PC-3 (cell line): ENCODE measurements around the gene HHIPL2. TPM values are rescaled to one million over a fixed set of nuclear protein-coding genes. Genes with fewer than 3 reads are reported as not detected.

Experiments
- ATAC-seq: fragments of 200-7000 bp; cut with Tn5 transposase; 2 replicates; pipeline ENCODE4 v1.9.1; 2020; ENCODE audit warnings: mild to moderate bottlenecking, moderate library complexity
- BruUV-seq: library from RNA; stranded (reverse); fragments of 400-500 nt; replicated peaks from 2 replicates; lab custom pipeline; 2021; lab: Mats Ljungman, UMichigan
- CTCF ChIA-PET: fragments of 300-600 bp; sonication (Branson Sonifier 250); formaldehyde crosslinking; loops from one replicate; lab custom pipeline; 2022; ENCODE audit warnings: antibody characterized with exemption; lab: Charles Lee
- POLR2A ChIA-PET: fragments of 300-600 bp; sonication (Branson Sonifier 250); formaldehyde crosslinking; loops from one replicate; lab custom pipeline; 2022; ENCODE audit warnings: antibody characterized with exemption; ENCODE audit not compliant: unreplicated experiment; lab: Charles Lee
- DNase-seq: peaks from one replicate; pipeline ENCODE4 v3.0.0-alpha.2; 2015
- H2AFZ ChIP-seq: fragments of 300-600 bp; sonication (generic); 2 replicates; pipeline ENCODE4 v1.6.0; 2016; ENCODE audit warnings: antibody characterized with exemption, low read length
- H3F3A ChIP-seq: fragments of 300-600 bp; sonication (generic); one replicate; pipeline ENCODE4 v1.6.0; 2017; ENCODE audit warnings: antibody characterized with exemption, low read length, control low read depth, mild to moderate bottlenecking; ENCODE audit not compliant: unreplicated experiment
- H3K27ac ChIP-seq: fragments of 300-600 bp; sonication (generic); 2 replicates; pipeline ENCODE4 v1.5.1; 2016; ENCODE audit warnings: mild to moderate bottlenecking, low read length
- H3K27me3 ChIP-seq: fragments of 300-600 bp; sonication (generic); 2 replicates; pipeline ENCODE4 v1.6.1; 2016; ENCODE audit warnings: low read length, mixed read lengths
- H3K36me3 ChIP-seq: fragments of 300-600 bp; sonication (generic); 2 replicates; pipeline ENCODE4 v1.6.1; 2016; ENCODE audit warnings: low read depth, mixed run types, low read length, mixed read lengths
- H3K4me1 ChIP-seq: fragments of 300-600 bp; sonication (generic); 2 replicates; pipeline ENCODE4 v1.5.1; 2016; ENCODE audit warnings: low read length; ENCODE audit not compliant: insufficient read depth
- H3K4me2 ChIP-seq: fragments of 300-600 bp; sonication (generic); 2 replicates; pipeline ENCODE4 v1.6.0; 2016; ENCODE audit warnings: low read length
- H3K4me3 ChIP-seq: fragments of 300-600 bp; sonication (generic); 2 replicates; pipeline ENCODE4 v1.5.1; 2016; ENCODE audit warnings: mild to moderate bottlenecking, low read length, mixed read lengths
- H3K79me2 ChIP-seq: fragments of 300-600 bp; sonication (generic); 2 replicates; pipeline ENCODE4 v1.6.1; 2017; ENCODE audit warnings: low read length, mixed read lengths
- H3K9ac ChIP-seq: fragments of 300-600 bp; sonication (generic); 2 replicates; pipeline ENCODE4 v1.6.0; 2016; ENCODE audit warnings: mild to moderate bottlenecking, low read length
- H3K9me2 ChIP-seq: fragments of 300-600 bp; sonication (generic); replicated peaks from 2 replicates; pipeline ENCODE4 v1.6.1; 2016; ENCODE audit warnings: mixed run types, low read length, mixed read lengths
- H3K9me3 ChIP-seq: fragments of 300-600 bp; sonication (generic); 2 replicates; pipeline ENCODE4 v1.6.1; 2016; ENCODE audit warnings: low read length, mixed read lengths
- H4K20me1 ChIP-seq: fragments of 300-600 bp; sonication (generic); 2 replicates; pipeline ENCODE4 v1.6.1; 2016; ENCODE audit warnings: low read length, mixed read lengths
- EZH2 ChIP-seq: fragments of 300-600 bp; sonication (generic); IDR thresholded peaks from one replicate; pipeline ENCODE4 v1.6.1; 2017; ENCODE audit warnings: antibody characterized with exemption, mild to moderate bottlenecking, low read length; ENCODE audit not compliant: unreplicated experiment
- EZH2phosphoT487 ChIP-seq: fragments of 300-600 bp; sonication (generic); IDR thresholded peaks from 2 replicates; pipeline ENCODE4 v1.6.1; 2018; ENCODE audit warnings: mild to moderate bottlenecking, antibody characterized with exemption, low read length, borderline replicate concordance
- intact Hi-C: fragments of 100-400 bp; cut with micrococcal nuclease; formaldehyde crosslinking; loops from 2 replicates; pipeline ENCODE4 v1.9.0; 2023
- total RNA-seq: library from RNA; depleted of rRNA; stranded (reverse); fragments of >200 nt; gene quantifications from 2 replicates; pipeline ENCODE4 v1.2.3, GENCODE V29; 2014
- TF ChIP-seq, protein P1 (sequence below): fragments of 300-600 bp; sonication (generic); conservative IDR thresholded peaks from 2 replicates; pipeline ENCODE4 v1.5.1; 2017; ENCODE audit warnings: antibody characterized with exemption, low read depth, mild to moderate bottlenecking, low read length

HHIPL2 gene
- total RNA-seq, 1 experiment from 2014 or later = 1.2 TPM

DNA sequence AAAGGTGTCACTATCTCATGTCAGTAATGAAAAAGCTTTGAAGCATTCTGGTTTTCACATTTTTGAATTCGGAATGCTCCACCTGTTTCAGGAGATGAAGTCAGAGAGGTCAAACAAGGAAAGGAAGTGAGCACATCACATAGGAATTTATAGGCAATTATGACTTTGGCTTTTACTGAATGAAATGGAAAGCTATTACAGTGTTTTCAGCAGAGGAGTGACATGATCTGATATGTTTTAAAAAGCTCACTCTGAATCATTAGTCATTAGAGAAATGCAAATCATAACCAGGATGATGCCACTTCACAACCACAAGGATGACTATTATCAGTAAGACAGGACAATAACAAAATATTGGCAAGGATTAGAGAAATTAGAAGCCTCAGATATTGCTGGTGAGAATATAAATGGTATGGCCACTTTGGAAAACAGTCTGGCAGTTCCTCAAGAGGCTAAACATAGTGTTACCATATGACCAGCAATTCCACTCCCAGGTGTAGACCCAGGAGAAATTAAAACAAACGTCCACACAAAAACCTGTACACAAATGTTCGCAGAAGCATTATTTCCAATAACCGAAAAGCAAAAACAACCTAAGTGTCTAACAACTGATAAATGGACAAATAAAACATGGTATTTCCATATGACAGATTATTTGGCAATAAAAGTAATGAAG lies 34.3 kb upstream of the HHIPL2 start:
- ATAC-seq = peak; percentile 91
- TF ChIP-seq EZH2phosphoT487 (no peak), EZH2 (no peak)
- TF ChIP-seq, protein P1, sequence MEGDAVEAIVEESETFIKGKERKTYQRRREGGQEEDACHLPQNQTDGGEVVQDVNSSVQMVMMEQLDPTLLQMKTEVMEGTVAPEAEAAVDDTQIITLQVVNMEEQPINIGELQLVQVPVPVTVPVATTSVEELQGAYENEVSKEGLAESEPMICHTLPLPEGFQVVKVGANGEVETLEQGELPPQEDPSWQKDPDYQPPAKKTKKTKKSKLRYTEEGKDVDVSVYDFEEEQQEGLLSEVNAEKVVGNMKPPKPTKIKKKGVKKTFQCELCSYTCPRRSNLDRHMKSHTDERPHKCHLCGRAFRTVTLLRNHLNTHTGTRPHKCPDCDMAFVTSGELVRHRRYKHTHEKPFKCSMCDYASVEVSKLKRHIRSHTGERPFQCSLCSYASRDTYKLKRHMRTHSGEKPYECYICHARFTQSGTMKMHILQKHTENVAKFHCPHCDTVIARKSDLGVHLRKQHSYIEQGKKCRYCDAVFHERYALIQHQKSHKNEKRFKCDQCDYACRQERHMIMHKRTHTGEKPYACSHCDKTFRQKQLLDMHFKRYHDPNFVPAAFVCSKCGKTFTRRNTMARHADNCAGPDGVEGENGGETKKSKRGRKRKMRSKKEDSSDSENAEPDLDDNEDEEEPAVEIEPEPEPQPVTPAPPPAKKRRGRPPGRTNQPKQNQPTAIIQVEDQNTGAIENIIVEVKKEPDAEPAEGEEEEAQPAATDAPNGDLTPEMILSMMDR = no peak
- Histone ChIP-seq H3K4me1 (peaks cover 39% of the 10 kb centered on the region), H4K20me1 (0 out of 2 replicates have a peak, but pooled peaks cover 6% of the 10 kb centered on the region), H3F3A (peaks cover 7% of the 10 kb centered on the region), H3K27ac (peak overlapping the region; percentile 35), H3K9me3 (no peaks in the 10 kb centered on the region), H3K79me2 (peaks cover 78% of the 10 kb centered on the region), H3K9ac (no peak overlapping the region), H2AFZ (no peak overlapping the region), H3K36me3 (peaks cover 65% of the 10 kb centered on the region), H3K4me3 (peak overlapping the region; percentile 13), H3K27me3 (no peaks in the 10 kb centered on the region), H3K4me2 (peak overlapping the region; percentile 51), H3K9me2 (no peaks in the 10 kb centered on the region)
- TSS peak; percentile 82 for BruUV-seq
- ChIA-PET POLR2A (interaction anchor here (0.6 to 0.7 kb wide), 2 partner anchors 52 to 63 kb away, joined by 3 to 4 read pairs; no protein-coding TSS in a partner anchor), CTCF (interaction anchor here (0.6 to 1.9 kb wide), 2 partner anchors 52 to 132 kb away, joined by 5 to 7 read pairs; no protein-coding TSS in a partner anchor)
- intact Hi-C loops = loop anchor here (1.0 to 2.0 kb wide), 4 partner anchors 18 to 63 kb away; no protein-coding TSS in a partner anchor
- DNase-seq = peak; percentile 97

DNA sequence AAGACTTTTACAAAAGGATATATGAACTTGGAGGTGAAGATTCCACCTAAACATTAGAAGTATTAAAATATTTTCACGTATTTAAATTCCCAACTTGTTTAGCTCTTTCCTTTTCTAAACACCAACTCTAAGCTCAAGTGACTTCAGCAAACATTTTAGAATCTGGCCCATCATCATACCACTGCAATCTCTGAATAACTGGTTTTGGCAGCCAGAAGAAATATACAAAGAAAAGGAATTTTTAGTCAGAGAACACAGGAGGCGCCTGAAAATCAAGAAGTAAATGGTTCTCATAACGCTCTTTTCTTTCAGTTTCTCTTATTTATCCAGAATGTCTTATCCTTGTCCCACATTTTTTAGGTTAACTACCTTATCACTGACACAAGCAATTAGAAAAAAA lies 31.4 kb upstream of the HHIPL2 start:
- no peak overlapping the region for H3K27ac ChIP-seq
- TF ChIP-seq EZH2 (no peak), EZH2phosphoT487 (no peak)
- TF ChIP-seq, protein P1 = no peak
- no peak overlapping the region for H3K4me2 ChIP-seq
- no peak overlapping the region for H3K9ac ChIP-seq
- DNase-seq (no peak), ATAC-seq (no peak)
- no peaks in the 10 kb centered on the region for H3K9me3 ChIP-seq
- POLR2A ChIA-PET = no interaction called here
- peaks cover 23% of the 10 kb centered on the region for H3K4me1 ChIP-seq
- peaks cover 7% of the 10 kb centered on the region for H3F3A ChIP-seq
- peaks cover 71% of the 10 kb centered on the region for H3K36me3 ChIP-seq
- 0 out of 2 replicates have a peak, but pooled peaks cover 6% of the 10 kb centered on the region for H4K20me1 ChIP-seq
- H3K27me3 ChIP-seq = no peaks in the 10 kb centered on the region
- BruUV-seq = no TSS peak
- H3K4me3 ChIP-seq = no peak overlapping the region
- peaks cover 53% of the 10 kb centered on the region for H3K79me2 ChIP-seq
- intact Hi-C loops = loop anchor here (5.0 kb wide), 1 partner anchor 682 kb away; no protein-coding TSS in a partner anchor
- H3K9me2 ChIP-seq = no peaks in the 10 kb centered on the region
- H2AFZ ChIP-seq = no peak overlapping the region
- CTCF ChIA-PET = no interaction called here

DNA sequence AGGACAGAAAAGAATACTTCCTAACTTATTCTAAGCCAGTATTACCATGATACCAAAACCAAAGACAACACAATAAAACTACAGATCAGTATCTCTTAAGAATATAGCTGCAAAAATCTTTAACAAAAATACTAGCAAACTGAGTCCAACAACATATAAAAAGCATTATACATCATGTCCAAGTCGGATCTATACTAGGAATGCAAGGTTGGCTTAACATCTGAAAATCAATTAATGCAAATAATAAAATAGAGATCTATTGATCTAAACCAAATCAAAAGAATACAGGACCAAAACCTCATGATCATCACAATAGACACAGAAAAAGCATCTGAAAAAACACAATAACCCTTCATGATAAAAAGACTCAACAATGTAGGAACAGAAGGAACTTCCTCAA lies 22.9 kb upstream of the HHIPL2 start:
- H4K20me1 ChIP-seq = no peaks in the 10 kb centered on the region

More for the DNA sequence above, 22.9 kb upstream of the HHIPL2 start:
- Histone ChIP-seq H3K4me2 (no peak overlapping the region), H3K36me3 (peaks cover 80% of the 10 kb centered on the region), H3K27ac (no peak overlapping the region), H3K79me2 (peaks cover 15% of the 10 kb centered on the region; the same call in 1 of the 2 replicates), H3K9ac (no peak overlapping the region), H3K4me3 (no peak overlapping the region), H3K4me1 (no peaks in the 10 kb centered on the region), H2AFZ (no peak overlapping the region), H3F3A (no peaks in the 10 kb centered on the region), H3K9me2 (no peaks in the 10 kb centered on the region), H3K27me3 (no peaks in the 10 kb centered on the region), H3K9me3 (no peaks in the 10 kb centered on the region)
- BruUV-seq = no TSS peak
- ChIA-PET CTCF (no interaction called here), POLR2A (no interaction called here)
- ATAC-seq (no peak), DNase-seq (no peak)
- TF ChIP-seq EZH2 (no peak), EZH2phosphoT487 (no peak)
- TF ChIP-seq, protein P1 = no peak
- intact Hi-C loops = no loop called here
